HG03139 (cell line): ENCODE results near the gene SLCO3A1.
"Not testable (repeated sequence)": the region's sequence is repeated elsewhere in the genome, so short reads cannot be mapped to it uniquely, and the experiment has no call there.

ENCODE experiments used
- ATAC-seq: cut with Tn5 transposase; IDR thresholded peaks from one replicate; pipeline ENCODE4 v1.9.1; 2021; ENCODE audit not compliant: unreplicated experiment

Gene SLCO3A1

DNA sequence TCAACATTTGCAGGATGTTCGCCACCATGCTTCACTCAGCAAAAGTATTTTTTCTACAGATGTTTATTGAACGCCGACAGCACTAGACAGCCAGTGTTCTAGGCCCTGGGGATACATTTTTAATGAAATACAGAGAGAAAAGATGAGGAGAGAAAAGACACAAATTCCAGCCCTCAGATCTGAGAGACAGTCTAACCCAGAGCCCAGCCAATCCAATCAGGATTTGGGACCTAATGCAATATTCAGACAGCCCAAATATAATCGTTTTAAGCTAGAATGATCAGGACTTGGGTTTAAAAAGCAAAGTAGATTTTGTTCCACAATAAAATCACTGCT lies 174.8 kb downstream of the SLCO3A1 start:
- ATAC-seq = no peak

DNA sequence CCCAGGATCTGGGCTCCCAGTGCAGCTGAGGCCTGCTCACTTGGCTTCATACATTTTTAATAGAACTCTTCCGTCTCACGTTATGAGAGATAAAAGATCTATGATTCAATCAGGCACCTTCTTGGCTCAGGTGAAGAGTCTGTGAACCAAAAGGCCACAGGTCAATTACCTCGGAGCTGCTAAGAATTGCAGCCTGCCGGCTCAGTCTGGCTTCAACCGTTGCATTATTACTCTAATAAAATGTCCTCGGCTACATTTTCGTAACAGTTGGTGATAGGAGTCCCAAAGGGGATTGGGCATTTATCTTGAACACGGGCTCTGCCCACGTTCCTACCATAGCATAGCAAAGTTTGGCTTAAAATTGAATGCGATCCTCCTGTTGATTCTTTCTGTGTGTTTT lies 176.3 kb downstream of the SLCO3A1 start:
- no peak for ATAC-seq

DNA sequence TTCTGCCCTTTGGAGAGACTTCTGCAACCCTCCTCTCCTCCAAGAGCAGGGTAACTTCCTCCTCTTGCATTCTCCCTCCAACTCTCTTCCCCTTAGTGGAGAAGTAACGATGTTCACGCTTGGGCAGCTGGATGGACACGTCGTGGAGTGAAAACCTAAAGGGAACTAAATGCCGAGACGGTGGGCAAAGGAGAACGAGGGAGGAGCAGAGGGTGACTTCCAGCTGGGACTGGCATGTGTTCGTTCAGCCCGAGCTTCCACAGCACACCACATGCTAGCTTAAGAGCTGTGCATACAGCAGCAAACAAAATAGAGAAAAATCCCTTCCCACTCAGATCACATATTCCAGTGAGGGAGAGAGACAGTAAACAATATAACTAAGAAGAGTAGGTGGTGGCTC lies 179.8 kb downstream of the SLCO3A1 start:
- ATAC-seq = no peak

DNA sequence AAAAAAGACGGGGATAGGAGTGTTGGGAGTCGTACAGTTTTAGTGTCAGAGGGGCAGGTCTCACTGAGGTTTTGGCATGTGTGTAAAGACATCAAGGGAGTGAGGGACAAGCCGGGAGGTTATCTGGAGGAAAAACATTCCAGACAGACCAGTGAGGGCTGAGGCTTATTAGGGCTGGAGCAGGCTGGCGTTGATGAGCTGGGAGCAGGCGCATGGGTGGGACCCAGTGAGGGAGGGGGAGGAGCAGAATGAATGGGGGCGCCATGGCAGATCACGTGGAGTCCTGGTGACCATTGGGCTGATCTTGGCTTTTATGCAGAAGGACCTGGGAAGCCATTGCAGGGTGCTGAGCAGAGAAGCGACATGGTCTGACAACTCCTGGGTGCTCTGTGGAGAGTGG lies 180.2 kb downstream of the SLCO3A1 start:
- ATAC-seq = no peak

DNA sequence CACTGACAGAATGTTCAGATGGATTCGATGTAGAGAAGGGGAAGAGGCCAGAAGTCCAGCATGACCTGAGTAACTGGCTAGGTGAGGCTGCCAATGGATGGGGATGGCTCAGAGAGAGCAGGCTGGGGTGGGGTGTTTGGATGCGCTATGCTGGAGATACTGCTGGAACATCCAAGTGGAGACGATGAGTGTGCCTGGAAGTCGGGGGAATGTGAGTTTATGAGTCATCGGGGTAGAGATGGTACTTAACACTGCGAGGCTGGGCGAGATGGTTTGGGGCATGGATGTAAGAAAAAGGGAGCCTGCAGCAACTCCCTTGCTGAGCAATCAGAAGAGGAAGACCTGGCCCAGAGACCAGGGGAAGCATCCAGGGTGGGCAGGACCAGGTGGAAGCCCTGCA lies 180.7 kb downstream of the SLCO3A1 start:
- ATAC-seq = no peak

DNA sequence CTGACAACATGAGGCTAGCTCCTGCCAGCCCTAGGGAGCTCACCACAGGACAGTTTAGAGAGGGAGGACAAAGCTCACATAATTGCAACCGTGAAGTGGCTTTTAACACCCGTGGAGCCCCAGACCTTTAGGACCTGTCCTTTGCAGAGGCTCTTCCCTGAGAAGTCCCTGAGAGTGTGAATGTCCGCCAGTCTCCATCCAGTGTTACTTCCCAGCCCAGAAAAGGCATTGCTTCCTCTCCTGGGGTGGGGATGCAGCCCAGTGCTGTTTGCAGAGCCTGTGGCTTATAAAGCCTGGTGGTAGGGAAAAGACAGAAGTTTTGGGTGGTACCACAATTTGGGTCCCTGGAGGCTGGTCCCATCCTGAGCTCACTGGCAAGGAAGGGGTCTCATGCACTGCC lies 182.0 kb downstream of the SLCO3A1 start:
- ATAC-seq = no peak

DNA sequence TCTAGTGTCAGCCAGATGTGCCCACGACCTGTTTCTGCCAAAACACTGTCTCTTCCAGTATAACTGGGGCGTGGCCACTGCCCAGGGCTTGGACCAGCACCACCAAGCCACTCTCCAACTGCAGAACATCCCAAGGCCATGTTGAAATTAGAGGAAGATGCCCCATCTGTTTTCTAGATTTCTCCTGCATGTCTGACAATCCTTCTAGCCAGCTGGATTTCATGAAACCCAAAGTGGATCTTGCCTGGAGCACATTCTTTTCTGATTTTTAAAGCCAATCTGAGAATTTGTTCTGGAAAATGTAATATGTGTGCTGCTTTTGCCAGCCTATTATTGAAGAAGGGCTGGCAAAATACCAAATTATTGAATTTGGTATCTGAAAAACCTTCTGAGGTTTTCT lies 182.5 kb downstream of the SLCO3A1 start:
- no peak for ATAC-seq

DNA sequence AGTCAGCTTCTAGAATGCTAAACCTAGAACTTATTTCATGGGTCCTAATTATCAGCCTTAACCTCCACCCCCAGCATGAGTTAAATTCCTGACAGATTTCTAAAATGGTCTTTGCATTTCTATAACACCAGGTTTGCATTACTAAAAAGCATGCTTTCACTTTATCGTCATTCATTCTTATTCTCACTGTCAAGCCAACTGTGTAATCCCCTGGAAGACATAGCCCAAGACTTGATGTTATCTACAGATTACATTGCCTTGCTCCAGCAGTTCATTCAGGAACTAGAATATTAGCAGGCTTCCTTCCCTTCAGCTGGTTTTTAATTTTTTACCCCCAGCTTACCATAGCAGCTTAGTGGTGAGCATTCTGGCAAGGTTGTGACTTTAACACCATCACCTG lies 184.0 kb downstream of the SLCO3A1 start:
- ATAC-seq = no peak

DNA sequence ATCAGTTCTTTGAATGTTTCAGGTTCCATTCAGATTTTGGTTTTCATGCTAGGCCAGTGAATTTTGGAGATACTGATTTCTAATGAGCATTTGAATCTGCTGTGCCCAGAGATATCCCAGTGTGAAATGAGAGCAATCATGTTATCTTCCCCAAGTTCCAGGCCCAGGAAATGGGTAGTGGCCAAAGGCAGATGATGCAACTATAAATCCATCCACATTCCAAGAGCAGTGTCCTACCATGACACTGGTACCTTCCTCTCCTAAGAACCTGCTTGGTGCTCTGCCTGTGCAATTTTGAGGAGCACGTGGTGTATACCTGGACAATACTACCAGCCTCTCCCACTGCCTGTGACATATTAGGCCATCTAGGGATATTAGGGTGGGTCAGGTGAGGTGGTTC lies 186.8 kb downstream of the SLCO3A1 start:
- ATAC-seq = no peak

DNA sequence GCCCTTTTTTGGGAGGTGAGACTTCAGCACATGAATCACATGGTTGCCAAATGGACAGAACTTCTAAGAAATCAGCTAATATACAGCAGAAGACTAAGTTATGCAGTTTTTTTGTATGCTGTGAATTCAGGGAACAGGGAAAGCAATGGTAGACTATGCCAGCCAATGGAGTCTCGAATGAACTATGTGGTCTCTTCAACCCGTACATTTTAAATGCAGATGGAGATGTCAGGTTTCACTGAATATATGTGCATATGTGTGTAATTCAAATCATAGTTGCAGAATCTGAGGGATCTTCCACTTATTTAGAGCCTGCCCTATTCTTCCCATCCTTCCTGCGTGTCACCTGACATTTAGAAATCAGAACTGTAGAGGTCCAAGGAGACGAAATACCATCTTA lies 187.9 kb downstream of the SLCO3A1 start:
- ATAC-seq = no peak

DNA sequence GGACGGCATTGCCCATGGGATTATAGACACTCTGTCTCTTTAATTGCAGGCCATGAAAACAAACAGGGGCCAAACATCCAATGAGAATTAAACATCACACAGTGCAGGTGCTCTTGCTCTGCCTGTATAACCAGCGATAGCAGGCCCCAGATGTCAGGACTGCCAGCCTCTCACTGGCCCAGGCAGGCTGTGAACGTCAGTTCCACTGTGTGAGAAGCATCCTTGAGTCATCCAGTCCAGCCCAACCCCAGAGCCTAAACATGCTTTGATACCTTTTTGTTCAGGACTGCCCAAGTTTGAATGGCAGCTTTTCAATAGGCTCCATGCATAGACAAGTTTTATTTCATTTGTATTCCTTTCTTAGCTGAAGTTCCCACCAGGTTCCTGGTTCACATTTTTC lies 189.8 kb downstream of the SLCO3A1 start:
- ATAC-seq = no peak

DNA sequence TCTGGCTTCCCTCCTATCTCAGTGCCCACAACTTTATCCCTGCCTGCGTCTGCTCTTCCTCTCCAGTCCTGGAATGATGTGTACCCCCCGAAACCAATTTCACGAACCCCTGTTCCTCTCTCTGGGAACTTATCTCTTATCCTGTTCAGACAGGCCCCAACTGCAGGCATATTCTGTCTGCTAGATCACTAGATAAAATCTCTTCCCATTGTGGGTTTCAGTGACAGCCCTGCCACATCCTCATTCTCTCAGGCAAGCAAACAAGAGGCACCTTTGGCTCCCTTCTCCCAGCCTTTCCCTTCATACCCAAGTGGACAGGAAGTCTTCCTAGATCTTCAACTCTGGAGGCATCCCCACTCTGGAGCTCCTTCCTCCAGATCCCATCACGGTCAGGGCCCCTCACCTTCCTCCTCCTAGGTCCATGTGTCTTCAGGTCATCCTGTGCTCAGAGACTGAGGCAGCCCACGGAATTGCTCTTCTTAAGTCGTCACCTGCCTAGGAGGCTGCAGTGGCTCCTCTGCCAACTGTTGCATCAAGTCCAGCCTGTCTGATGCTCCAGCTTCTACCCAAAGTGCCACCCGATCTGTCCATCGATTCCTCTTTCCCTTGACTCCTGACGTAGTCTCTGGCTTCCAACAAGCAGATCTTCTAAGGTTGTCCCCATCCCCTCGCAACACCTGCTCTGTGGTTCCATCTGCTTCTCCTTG lies 190.8 kb downstream of the SLCO3A1 start:
- no peak for ATAC-seq

DNA sequence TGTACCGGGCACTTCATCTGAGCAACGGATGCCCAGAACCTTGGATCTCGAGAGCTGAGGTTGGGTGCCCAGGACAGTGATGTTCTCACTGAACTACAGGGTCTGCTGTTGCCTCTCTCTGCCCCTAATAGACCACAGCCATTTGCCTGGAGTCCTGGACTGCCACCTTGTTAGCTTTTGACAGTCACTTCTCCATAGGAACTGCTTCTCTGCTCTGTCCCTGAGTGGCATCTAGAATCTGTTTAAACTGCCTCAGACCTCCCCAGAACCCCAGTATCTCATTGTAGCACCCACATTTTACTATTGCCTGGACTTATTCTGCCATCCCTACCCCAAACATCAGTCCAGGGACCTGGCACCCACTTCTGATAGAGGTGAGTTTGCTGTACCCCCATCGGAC lies 194.4 kb downstream of the SLCO3A1 start:
- no peak for ATAC-seq

DNA sequence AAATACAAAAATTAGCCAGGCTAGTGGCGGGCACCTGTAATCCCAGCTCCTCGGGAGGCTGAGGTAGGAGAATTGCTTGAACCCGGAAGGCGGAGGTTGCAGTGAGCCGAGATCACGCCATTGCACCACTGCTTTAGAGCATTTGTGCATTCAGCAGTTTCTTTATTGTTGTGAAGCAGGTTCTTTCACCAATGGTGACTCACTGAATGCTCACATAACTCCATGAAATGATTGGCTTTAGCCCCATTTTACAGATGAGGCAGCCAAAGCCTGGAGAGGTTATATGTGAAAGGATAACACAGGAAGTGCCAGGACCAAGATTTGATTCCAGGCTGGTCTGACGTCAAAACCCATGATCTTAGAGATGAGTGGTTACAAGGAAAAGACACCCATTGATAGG lies 195.2 kb downstream of the SLCO3A1 start:
- no peak for ATAC-seq

DNA sequence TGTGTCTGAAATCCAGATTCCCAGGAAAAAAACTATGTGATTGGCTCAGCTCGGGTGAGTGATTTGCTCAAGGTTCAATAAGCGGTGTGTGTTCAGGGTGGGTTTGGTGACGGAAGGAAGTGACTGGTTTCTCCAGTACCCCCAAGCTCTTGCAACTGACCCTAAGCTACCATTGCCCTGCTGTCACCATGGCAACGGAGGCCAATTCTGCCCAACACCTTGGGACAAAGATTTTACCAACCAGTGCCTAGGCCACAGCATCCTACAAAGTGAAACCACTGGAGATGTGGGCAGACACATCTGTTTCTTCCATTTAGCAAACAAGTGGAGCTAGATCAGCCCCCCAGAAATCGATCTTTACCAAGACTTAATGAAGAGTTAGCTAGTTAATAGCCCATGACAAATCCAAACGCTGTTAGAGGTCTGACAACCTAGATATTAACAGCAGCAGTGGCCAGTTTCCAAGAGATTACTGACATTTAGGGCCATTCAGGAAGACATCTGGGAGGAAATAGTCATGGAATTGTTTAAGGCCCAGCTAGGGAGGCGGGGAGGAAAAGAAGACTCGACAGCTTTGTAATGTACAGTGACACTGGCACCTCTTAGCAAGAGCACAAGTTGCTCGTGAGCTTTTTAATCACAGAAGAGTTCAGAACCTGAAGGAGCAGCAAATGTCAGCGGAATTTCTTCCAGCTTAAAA lies 195.9 kb downstream of the SLCO3A1 start:
- ATAC-seq = no peak

DNA sequence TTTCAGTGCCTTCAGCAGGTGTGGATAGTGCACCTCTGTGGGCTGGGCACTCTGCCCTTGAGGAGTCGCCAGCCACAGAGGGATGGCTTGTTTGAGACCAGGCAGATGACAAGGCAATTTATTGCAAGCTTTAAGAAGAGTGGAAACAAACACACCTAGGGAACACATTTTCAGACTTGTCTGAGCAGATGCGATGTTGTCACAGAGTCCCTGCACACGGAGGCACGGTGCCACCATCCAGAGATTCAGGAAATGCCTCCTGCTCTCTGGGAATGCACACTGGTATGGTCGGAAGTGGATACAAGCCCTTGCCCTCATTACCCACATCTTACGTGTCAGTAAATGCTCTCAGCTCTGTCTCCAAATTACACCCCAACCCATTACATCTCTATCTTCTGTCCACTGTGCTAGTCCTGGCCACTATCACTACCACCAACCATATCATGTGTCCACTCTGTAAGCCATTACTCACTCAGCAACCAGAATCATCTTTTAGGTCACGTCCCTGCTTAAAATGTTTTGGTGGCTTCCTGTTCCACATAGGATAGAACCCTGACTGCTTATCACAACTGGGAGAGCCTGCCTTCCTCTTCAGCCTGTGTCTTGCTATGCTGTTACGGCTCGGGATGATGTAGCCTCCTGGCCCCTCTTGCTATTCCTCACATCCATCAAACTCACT lies 196.9 kb downstream of the SLCO3A1 start:
- no peak for ATAC-seq

DNA sequence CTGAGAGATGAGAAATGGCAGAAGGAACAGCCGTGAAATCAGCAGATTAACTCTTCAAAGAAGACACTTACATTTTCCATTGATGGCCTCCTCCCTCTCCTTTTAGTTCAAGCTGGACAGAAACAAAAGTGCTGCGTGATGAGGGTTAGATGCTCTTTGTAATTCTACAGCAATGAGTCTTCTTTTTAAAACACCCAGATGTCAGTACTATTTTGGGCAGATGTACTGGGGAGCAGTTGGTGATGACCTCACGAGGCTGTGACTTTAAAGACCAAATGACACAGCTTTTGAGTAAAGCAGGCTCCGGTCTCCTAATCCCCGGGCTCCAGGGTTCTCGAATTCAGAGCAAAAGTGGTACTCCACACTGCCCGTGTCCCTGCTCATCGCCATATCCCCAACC lies 198.2 kb downstream of the SLCO3A1 start:
- no peak for ATAC-seq

DNA sequence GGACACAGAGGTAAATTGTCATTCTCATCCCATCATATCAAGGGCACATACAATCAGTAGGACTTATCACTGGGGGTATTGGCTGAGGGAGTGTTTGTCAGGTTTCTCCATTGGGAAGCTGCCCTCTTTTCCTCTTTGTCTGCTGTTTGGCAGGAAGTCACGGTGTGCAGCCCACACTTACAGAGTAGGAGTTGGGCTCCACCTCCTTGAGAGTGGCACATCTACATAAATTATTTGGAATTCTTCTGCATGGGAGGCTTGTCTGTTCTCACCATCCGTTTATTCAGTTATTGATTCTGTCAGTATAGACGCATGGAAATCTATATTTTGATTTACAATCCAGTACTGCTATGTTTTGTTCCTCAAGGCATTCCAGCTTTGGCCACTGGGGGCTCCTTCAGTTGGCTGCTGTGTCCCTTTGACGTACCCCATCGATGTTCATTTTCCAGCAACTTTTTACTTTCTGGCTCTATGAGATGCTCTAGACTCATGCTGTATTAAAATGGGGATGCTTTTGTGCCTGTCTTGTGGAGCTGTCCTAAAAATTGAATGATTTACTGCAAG lies 200.3 kb downstream of the SLCO3A1 start:
- ATAC-seq = no peak

DNA sequence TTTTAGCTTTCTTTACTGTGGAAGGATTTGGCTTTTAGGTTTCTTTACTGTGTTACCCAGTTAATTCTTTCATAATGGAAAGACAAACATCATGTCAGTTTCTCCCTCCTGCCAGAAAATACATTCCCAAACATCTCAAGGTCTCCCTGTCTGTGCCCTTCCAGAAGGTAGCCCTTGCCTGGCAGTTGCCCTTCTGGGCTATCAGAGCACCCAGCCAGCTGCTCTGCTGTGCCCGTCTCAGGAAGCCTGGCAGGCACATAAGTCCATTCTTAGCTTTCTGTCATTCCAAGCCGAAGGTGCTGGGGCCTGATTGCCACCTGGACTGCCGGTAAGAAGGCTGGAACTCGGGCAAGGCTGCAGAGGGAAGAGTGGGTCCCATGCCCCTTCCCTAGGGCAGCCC lies 203.4 kb downstream of the SLCO3A1 start:
- ATAC-seq = no peak

DNA sequence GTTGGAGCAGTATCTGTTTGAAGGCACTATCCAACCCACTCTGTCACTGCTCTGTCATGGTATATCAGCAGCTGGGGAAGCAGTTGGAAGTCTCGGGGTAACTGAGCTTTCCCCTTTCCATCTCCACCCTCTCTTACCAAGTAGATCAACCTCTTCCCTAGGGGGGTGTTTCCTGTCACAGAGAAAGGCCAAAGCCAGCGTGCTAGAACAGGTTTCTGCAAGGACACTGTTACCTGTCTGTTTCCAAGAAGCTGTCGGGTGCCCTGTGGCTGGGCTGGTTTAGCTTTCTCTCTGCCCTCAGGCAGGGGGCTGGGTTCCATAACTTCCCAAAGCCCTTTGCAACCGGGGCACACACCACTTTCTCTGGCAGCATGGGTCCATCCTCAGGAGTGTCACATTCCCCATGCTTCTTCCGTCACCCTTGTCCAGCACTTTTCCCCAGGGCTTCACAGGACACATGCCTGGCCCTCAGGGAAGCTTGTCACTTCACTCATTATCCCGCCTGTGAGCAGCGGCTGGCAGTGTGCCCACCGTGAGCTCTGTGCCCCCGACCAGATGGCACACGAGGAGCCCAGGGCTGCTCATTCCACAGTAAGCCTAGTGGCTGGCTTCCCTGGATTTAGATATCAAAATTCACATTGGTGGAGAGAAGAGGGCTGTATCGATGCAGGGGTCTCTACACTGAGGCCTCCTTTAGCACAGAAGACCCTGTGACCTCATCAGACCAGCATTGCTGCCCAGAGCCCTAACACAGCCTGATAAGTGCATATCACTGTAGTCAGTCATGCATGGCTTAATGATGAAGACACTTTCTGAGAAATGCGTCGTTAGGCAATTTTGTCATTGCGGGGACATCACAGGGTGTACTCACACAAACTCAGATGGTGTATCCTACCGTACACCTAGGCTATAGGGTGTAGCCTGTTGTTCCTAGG lies 205.8 kb downstream of the SLCO3A1 start:
- no peak for ATAC-seq

DNA sequence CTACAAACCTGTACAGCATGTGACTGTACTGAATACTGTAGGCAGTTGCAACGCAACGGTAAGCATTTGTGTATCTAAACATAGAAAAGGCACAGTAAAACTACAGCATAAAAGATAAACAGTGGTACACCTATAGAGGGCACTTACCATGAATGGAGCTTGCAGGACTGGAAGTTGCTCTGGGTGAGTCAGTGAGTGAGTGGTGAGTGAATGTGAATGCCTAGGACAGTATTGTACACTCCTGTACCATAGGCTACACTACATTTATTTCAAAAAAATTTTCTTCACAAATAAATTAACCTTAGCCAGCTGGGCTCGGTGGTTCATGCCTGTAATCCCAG lies 206.4 kb downstream of the SLCO3A1 start:
- not testable (repeated sequence) for ATAC-seq
